Measurements from ENCODE around the gene ZNF536. TPM values are rescaled to one million over a fixed set of nuclear protein-coding genes. Genes with fewer than 3 reads are reported as not detected.
A peak's percentile ranks its signal among the peaks of the same experiment; 100 is the strongest.
"Not testable (repeated sequence)": the region's sequence is repeated elsewhere in the genome, so short reads cannot be mapped to it uniquely, and the experiment has no call there.

ZNF536 gene
- total RNA-seq, 1 donor from 2014 or later = 4.8 TPM

DNA sequence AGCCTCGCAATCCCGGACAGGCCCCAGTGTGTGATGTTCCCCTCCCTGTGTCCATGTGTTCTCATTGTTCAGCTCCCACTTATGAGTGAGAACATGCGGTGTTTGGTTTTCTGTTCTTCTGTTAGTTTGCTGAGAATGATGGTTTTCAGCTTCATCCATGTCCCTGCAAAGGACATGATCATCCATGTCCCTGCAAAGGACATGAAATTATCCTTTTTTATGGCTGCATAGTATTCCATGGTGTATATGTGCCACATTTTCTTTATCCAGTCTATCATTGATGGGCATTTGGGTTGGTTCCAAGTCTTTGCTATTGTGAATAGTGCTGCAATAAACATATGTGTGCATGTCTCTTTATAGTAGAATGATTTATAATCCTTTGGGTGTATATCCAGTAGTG is 26.4 kb downstream of the ZNF536 start:
- intact Hi-C loops (cut with DNase I); ATAC-seq (ENCODE audit: poor library complexity): not testable (repeated sequence)

DNA sequence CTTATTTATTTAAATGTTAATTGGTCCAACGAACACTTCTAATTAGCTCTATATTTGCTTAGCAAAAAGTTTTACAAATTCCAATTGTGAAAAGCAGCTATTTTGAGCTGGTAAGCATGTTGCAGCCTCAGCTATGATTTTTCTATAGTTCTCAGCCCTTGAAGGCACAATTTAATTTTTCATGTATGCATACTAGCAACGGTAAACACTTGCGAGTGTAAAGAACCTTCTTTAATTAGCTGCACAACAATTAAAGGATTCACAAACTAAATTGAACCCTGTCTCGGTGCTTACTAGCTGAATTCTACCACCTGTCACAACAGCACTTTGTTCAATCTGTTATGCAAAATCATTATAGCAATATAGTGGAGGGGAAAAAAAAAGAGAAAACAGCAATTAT is 29.8 kb downstream of the ZNF536 start:
- ATAC-seq (ENCODE audit: poor library complexity) = no peak
- DNase-seq = no peak
- intact Hi-C loops (cut with DNase I) = no loop called here

More for the DNA sequence above, 26.4 kb downstream of the ZNF536 start:
- DNase-seq = not testable (repeated sequence)

DNA sequence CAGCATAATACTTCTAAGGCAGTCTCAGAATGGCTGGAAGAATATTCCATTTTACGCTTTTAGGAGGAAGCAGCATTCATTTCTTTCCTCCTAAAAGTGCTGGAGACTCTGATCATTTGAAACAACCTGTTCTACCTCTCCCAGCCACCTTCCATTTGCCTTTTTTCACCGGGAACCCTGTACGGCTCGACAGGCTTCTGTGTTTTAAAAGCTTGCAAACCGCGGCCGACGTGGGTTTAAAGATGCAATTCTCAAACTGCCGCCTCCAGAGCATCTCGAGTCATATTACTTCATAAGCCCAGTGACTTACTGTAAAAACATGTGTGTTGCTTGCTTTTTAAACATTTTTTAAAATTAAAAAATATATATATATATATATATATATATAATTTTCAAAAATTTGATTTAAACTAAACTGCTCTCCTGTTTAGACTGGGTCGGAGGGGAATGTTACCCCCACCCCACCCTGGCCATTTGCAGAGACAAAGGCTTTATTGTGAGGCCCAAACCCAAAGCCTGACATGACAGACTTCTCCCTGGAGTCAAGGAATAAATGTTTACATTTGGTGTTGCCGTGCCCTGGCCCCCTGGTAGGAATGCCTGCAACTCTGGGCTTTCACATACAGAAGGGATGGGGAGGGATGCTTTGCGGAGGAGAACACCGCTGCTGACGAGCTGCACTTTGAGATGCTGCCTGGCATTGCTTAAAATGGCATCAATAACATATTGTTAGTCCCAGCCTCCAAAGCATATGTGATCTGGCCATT is 30.4 kb downstream of the ZNF536 start:
- intact Hi-C loops (cut with DNase I) = no loop called here
- DNase-seq = no peak
- ATAC-seq (ENCODE audit: poor library complexity) = no peak

GRCh38 chr19:30403203-30403985 is 31.2 kb downstream of the ZNF536 start:
- ATAC-seq (ENCODE audit: poor library complexity) (no peak), DNase-seq (no peak)
- intact Hi-C loops (cut with DNase I) = no loop called here

GRCh38 chr19:30406220-30407067 is 34.3 kb downstream of the ZNF536 start:
- intact Hi-C loops (cut with DNase I) = loop anchor here (5.0 kb wide), 1 partner anchor 179 kb away; no protein-coding TSS in a partner anchor
- DNase-seq (peak; percentile 58), ATAC-seq (ENCODE audit: poor library complexity) (peak; percentile 96)

DNA sequence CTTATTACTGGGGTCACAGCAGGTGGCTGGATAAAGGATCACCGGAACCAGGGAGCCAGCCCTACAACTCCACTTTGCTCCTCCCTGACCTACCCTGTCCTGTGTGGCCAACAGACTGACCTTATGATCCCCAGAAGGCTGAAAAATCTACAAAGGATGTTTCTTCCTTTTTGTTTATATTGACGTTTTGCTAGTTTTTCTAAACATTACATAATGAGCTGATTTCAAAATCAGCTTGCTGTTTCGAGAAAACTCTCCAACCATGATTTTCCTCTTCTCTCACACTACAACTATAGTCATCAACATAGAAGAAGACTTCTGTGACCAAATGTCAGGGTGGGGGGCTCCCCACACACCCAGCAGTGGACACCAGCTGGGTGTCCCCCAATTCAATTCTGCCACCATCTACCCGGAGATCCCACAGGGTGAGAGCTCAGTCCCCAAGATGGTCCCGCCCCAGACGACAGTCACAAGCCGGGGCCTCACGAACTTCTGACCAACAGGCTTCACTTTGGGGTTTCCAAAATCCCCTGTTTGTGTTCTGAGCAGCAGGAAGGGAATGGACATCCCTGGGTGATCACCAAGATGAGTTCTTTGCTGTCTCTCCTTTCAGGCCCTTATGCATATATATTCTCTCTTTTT is 35.0 kb downstream of the ZNF536 start:
- intact Hi-C loops (cut with DNase I) = loop anchor here (5.0 kb wide), 1 partner anchor 180 kb away; no protein-coding TSS in a partner anchor
- DNase-seq = no peak
- no peak for ATAC-seq (ENCODE audit: poor library complexity)

- ATAC-seq (ENCODE audit: poor library complexity) (no peak), DNase-seq (no peak)
- intact Hi-C loops (cut with DNase I) = loop anchor here (5.0 kb wide), 1 partner anchor 182 kb away; no protein-coding TSS in a partner anchor
Measured at GRCh38 chr19:30408734-30409301, 36.6 kb downstream of the ZNF536 start.

DNA sequence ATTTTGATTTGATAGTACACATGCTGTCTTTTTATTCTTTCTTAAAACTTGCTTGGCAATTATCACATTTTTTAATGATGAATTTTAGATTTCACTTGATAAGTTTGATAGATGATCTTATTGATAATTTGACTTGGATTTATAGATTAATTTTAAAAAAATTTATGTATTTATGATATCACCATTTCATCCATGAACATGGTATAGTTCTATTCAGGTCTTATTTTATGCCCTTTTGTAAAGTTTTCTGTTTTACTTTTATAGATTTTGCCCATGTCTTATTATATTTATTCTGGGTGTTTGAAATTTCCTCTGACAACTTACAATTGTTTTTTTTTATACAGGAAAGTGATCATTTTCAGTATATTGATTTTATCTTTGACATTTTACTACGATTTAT is 39.5 kb downstream of the ZNF536 start:
- DNase-seq (no peak), ATAC-seq (ENCODE audit: poor library complexity) (no peak)
- intact Hi-C loops (cut with DNase I) = no loop called here

GRCh38 chr19:30416375-30416774 is 44.2 kb downstream of the ZNF536 start:
- ATAC-seq (ENCODE audit: poor library complexity) (no peak), DNase-seq (no peak)
- intact Hi-C loops (cut with DNase I) = no loop called here

DNA sequence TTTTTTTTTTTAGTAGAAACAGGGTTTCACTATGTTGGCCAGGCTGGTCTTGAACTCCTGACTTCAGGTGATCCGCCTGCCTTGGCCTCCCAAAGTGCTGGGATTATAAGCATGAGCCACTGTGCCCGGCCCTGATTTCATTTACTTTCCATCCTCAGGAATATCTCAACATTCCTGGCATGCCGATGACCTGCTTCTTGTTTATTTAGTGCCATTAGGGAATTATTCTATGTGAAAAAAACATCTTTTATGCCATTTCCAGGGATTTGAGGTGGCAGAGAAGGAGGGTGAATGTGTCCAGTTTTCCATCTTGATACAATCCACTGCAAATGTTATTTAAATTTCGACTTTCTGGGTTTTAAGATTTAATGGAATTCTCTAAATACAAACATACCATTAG is 45.0 kb downstream of the ZNF536 start:
- ATAC-seq (ENCODE audit: poor library complexity); intact Hi-C loops (cut with DNase I); DNase-seq: not testable (repeated sequence)

GRCh38 chr19:30419568-30420180 is 47.5 kb downstream of the ZNF536 start:
- intact Hi-C loops (cut with DNase I) = no loop called here
- ATAC-seq (ENCODE audit: poor library complexity) = no peak
- DNase-seq = no peak

- no peak for DNase-seq
- no peak for ATAC-seq (ENCODE audit: poor library complexity)
- intact Hi-C loops (cut with DNase I) = no loop called here
Measured at GRCh38 chr19:30420316-30420715, 48.1 kb downstream of the ZNF536 start.

GRCh38 chr19:30420881-30421280 is 48.7 kb downstream of the ZNF536 start:
- DNase-seq (no peak), ATAC-seq (ENCODE audit: poor library complexity) (no peak)
- intact Hi-C loops (cut with DNase I) = no loop called here

DNA sequence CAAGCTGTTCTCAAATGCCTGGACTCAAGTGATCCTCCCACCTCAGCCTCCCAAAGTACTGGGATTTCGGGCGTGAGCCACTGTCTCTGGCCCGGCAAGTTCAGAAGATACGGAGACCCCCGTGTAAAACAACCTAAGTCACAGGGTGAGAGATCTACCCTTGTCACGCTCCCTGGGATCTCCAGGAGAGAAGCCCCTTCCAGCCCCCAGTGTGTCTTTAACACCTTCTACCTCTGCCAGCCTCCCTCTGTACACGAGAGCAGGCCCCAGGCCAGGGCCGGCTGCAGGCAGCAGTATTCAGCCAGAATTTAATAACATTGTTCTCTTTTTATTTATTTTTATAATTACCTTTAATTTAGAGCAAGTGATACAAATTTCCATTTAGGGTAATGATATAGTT is 49.4 kb downstream of the ZNF536 start:
- ATAC-seq (ENCODE audit: poor library complexity) (no peak), DNase-seq (no peak)
- intact Hi-C loops (cut with DNase I) = no loop called here

GRCh38 chr19:30423481-30423880 is 51.3 kb downstream of the ZNF536 start:
- DNase-seq (peak; percentile 63), ATAC-seq (ENCODE audit: poor library complexity) (peak; percentile 95)
- intact Hi-C loops (cut with DNase I) = no loop called here

DNA sequence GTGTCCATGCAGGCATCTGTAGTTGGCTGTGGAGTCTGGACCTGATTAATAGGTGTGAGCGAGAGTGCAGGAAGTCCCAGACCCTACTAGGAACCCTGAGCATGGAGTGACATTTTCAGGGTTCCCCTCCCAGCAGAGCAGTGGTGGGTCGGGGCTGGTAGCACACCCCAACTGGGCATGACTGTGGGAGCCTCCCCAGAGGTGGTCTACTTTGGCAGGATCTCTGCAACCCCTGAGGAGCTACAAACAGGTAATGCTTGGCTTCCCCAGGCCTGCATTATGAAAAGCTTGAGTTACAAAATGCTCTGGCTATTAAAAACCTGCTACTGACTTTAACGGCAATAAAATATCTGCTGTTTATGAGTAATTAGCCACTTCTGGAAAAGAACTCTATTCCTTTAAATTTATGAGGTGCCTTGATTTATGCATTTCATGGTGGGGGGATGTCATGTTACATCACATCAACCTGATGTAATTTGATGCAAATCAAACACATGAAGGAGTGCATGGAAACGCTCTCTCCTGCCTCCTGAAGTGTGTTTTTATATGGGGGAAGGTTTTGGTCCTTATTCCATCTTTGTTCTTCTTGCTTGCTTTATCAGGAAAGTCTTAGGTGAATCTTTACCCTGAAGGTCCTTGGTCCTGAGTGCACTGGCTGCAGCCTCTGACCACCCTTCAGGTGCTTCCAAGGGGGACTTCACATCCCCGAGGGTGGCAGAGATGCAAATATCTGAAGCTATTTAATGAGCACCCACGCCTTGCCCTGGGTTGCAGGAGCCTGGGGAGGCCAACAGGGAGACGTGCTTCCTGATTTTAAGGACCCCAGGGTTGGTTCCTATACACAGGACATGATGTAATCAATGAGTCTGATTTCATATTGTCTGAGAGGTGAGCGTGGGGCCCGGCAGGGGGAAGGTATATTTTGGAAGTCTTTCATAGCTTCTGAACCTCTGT is 54.0 kb downstream of the ZNF536 start:
- DNase-seq (no peak), ATAC-seq (ENCODE audit: poor library complexity) (no peak)
- intact Hi-C loops (cut with DNase I) = no loop called here

DNA sequence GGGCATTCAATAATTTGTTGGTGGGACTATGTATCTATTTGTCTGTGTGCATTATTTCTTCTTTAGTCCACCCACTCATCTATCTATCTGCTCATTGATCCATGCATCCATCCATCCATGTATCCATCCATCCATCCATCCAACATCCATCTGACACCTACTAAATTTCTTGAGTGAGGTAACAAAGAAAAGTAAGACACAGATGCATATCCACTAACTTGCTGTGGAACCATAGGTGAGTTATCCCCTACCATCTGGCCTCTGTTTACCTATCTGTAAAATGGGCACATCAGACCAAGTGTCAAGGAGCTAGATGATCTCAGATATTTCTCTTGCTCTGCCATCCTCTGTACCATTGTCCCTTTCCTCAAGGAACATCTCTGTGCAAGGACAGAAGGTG is 54.7 kb downstream of the ZNF536 start:
- no peak for ATAC-seq (ENCODE audit: poor library complexity)
- intact Hi-C loops (cut with DNase I) = no loop called here

More for the DNA sequence above, 54.7 kb downstream of the ZNF536 start:
- no peak for DNase-seq
